Ecto neural progenitor cell (in vitro differentiated cells): ENCODE results near the gene OR8H2.
"Not testable (repeated sequence)": the region's sequence is repeated elsewhere in the genome, so short reads cannot be mapped to it uniquely, and the experiment has no call there.

Experiments
- DNase-seq: peaks from one replicate; pipeline ENCODE4 v3.0.0-alpha.2; 2018; ENCODE audit warnings: low spot score

The OR8H2 gene

GRCh38 chr11:56103210-56103737 is at the start of gene OR8H2:
OR8H2 (plus strand) TSS chr11:56103687; CDS start chr11:56105043, 1,356 bp downstream.
- DNase-seq, result no peak

GRCh38 chr11:56056366-56056765 is 47.1 kb upstream of the OR8H2 start:
- not testable (repeated sequence) for DNase-seq

- DNase-seq, result not testable (repeated sequence)
Measured at GRCh38 chr11:56057661-56058237, 45.7 kb upstream of the OR8H2 start.

- DNase-seq, result not testable (repeated sequence)
Measured at GRCh38 chr11:56058260-56058780, 45.2 kb upstream of the OR8H2 start.

GRCh38 chr11:56066980-56067379 is 36.5 kb upstream of the OR8H2 start:
- no peak for DNase-seq

- no peak for DNase-seq
Measured at GRCh38 chr11:56089697-56090096, 13.8 kb upstream of the OR8H2 start.

- DNase-seq, result no peak
Measured at GRCh38 chr11:56093008-56093407, 10.5 kb upstream of the OR8H2 start, which contains the start of gene OR8I2. OR8I2 (plus strand) TSS chr11:56093308; CDS start chr11:56093308, 0 bp downstream.

- no peak for DNase-seq
Measured at GRCh38 chr11:56122073-56122472, 18.6 kb downstream of the OR8H2 start, which contains the start of gene OR8H3. OR8H3 (plus strand) TSS chr11:56122373; CDS start chr11:56122373, 0 bp downstream.

GRCh38 chr11:56140151-56140661 is 36.7 kb downstream of the OR8H2 start, which contains the start of gene OR8J3:
OR8J3 (minus strand) TSS chr11:56140201; CDS start chr11:56137718, 2,483 bp downstream.
- DNase-seq, result no peak

GRCh38 chr11:56143681-56144080 is 40.2 kb downstream of the OR8H2 start:
- not testable (repeated sequence) for DNase-seq

- no peak for DNase-seq
Measured at GRCh38 chr11:56151376-56151775, 47.9 kb downstream of the OR8H2 start.

- DNase-seq, result no peak
Measured at GRCh38 chr11:56152333-56152732, 48.8 kb downstream of the OR8H2 start.
